GM12873 (cell line): ENCODE measurements around the gene XPR1.

Experiments
- CTCF ChIP-seq: IDR thresholded peaks from 2 replicates; pipeline ENCODE4 v1.5.1; 2012; ENCODE audit warnings: low read depth, mild to moderate bottlenecking, moderate library complexity, low read length, control low read depth; ENCODE audit not compliant: insufficient read depth; ENCODE audit errors: missing control alignments

XPR1 gene

GRCh38 chr1:180939711-180940103 is 307.9 kb downstream of the XPR1 start:
- TF ChIP-seq CTCF = no peak
